Choroid plexus epithelial cell (primary cell): ENCODE results near the gene FAM177A1.

Experiments
- DNase-seq: peaks from one replicate; pipeline ENCODE4 v3.0.0-alpha.2; 2010; ENCODE audit warnings: low read depth
- H3K4me3 ChIP-seq: 2 replicates; pipeline ENCODE4 v1.5.1; 2011; ENCODE audit warnings: low read depth, mild to moderate bottlenecking, control low read depth, low read length, moderate library complexity
- TF ChIP-seq, protein P1 (sequence below): conservative IDR thresholded peaks from 2 replicates; pipeline ENCODE4 v1.5.1; 2011; ENCODE audit warnings: low read depth, mild to moderate bottlenecking, control low read depth, inconsistent platforms, low read length, moderate library complexity

The FAM177A1 gene

GRCh38 chr14:35044939-35045797 is 904 bp upstream of the FAM177A1 start:
- DNase-seq, result peak; percentile 85
- TF ChIP-seq, protein P1, sequence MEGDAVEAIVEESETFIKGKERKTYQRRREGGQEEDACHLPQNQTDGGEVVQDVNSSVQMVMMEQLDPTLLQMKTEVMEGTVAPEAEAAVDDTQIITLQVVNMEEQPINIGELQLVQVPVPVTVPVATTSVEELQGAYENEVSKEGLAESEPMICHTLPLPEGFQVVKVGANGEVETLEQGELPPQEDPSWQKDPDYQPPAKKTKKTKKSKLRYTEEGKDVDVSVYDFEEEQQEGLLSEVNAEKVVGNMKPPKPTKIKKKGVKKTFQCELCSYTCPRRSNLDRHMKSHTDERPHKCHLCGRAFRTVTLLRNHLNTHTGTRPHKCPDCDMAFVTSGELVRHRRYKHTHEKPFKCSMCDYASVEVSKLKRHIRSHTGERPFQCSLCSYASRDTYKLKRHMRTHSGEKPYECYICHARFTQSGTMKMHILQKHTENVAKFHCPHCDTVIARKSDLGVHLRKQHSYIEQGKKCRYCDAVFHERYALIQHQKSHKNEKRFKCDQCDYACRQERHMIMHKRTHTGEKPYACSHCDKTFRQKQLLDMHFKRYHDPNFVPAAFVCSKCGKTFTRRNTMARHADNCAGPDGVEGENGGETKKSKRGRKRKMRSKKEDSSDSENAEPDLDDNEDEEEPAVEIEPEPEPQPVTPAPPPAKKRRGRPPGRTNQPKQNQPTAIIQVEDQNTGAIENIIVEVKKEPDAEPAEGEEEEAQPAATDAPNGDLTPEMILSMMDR, result no peak
- H3K4me3 ChIP-seq, result peak overlapping the region; percentile 94

GRCh38 chr14:35045798-35046047 is 349 bp upstream of the FAM177A1 start:
- H3K4me3 ChIP-seq, result peak overlapping the region; percentile 94
- TF ChIP-seq, protein P1, result no peak
- no peak for DNase-seq

DNA sequence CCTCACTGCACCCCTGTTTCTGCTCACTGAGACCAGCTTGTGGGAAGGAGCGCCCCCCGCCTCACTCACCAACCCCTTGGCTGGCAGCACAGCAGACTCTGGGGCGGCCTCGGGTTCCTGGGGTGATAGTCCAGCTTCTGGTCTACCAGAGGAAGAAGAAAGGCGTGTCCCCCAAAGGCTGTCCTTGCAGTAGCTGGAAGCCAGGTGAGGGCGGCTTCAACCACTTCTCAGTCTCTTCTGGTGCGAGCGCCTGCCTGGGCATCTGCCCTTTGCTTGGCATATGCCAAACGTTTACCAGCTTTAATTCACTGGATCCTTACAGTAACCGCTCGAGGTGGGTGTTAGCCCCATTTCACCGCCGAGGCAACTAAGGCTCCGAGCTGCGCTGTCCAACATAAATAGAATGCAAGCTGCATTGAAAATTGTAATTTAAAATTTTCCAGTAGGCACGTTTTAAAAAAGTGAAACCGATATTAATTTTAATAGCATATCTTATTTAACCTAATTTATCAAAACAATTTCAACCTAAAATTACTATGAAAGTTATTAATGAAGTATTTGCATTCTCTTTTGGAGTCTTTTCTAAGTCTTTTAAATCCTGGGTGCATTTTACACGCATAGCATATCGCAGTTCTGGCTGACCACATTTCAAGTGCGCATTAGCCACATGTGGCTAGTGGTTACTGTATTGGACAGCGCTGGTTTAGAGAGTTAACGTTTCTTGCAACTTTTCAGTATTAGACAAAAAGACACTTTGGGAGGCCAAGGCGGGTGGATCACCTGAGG is 872 bp downstream of the FAM177A1 start:
- peak; percentile 55 for DNase-seq
- TF ChIP-seq, protein P1, result no peak
- H3K4me3 ChIP-seq, result peak overlapping the region; percentile 94

- H3K4me3 ChIP-seq, result peak overlapping the region; percentile 13
- TF ChIP-seq, protein P1, result no peak
- no peak for DNase-seq
These were observed 2.0 kb downstream of the FAM177A1 start for GRCh38 chr14:35047976-35048513.

- peak; percentile 57 for DNase-seq
- TF ChIP-seq, protein P1, result no peak
- H3K4me3 ChIP-seq, result no peak overlapping the region
These were observed 4.6 kb downstream of the FAM177A1 start for GRCh38 chr14:35050652-35051051.

DNA sequence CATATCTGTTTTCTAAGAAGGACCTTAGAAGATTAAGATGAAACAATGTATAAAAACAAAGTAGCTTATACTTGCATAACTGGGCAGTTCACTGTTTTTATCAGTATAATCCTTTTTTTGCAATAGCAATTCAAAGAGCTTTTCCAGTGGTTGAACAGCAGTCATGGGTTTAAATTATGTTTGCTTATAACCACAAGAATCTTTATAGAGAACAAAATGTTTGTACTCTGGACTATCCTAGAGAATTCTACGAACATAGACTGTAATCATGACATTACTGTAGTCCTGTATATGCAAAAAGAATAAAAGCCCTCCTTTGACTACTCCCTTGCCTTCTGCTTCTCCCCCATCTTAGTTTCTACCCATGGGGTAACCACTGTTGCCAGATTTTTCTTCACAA is 5.7 kb downstream of the FAM177A1 start:
- DNase-seq, result peak; percentile 81
- H3K4me3 ChIP-seq, result no peak overlapping the region
- TF ChIP-seq, protein P1, result no peak
